ENCODE measurements around the gene SOX5. TPM values are rescaled to one million over a fixed set of nuclear protein-coding genes. Genes with fewer than 3 reads are reported as not detected.

The SOX5 gene
- polyA plus RNA-seq, 1 of the 3 experiments (the other 2 are of a cell fraction) = 0.21 TPM

GRCh38 chr12:23566133-23566532 lies 383.3 kb downstream of the SOX5 start:
- Histone ChIP-seq H3F3A (replicated peaks; ENCODE audit: insufficient read depth) (no peaks in the 10 kb centered on the region), H3K9me3 (no peaks in the 10 kb centered on the region), H3K27ac (ENCODE audit: low read depth in 2 of 2, low read length in 1 of 2) (no peak overlapping the region), H4K20me1 (ENCODE audit: insufficient read depth) (no peaks in the 10 kb centered on the region), H3K4me2 (no peak overlapping the region), H3K4me3 (ENCODE audit: low read depth in 2 of 2, low read length in 1 of 2) (no peak overlapping the region), H3K79me2 (ENCODE audit: insufficient read depth) (no peaks in the 10 kb centered on the region), H3K9ac (no peak overlapping the region), H3K36me3 (replicated peaks in 1 of 2; ENCODE audit: control insufficient read depth in 1 of 2, insufficient read depth in 2 of 2, low read length in 1 of 2) (no peaks in the 10 kb centered on the region), H3K9me2 (no peaks in the 10 kb centered on the region), H3K27me3 (ENCODE audit: insufficient read depth) (no peaks in the 10 kb centered on the region), H3K4me1 (ENCODE audit: control insufficient read depth in 1 of 2, insufficient read depth in 2 of 2, low read depth in 1 of 2, low read length in 1 of 2) (peaks cover 0 to 4% of the 10 kb centered on the region in 2 experiments; a peak in 2 of 4 replicates), H2AFZ (ENCODE audit: low read depth) (no peak overlapping the region)
- CTCF ChIA-PET = no interaction called here
- TF ChIP-seq SIN3A (IDR thresholded peaks at IDR 0.05; ENCODE audit: borderline replicate concordance, low read depth, low read length) (no peak), CTCF (IDR thresholded peaks at IDR 0.05) (no peak), PBX3 (IDR thresholded peaks at IDR 0.05) (no peak), YY1 (IDR thresholded peaks at IDR 0.05; ENCODE audit: low read depth) (no peak), SMC3 (IDR thresholded peaks at IDR 0.05; ENCODE audit: low read depth, low read length) (no peak), ELF1 (IDR thresholded peaks at IDR 0.05) (no peak), EZH2phosphoT487 (IDR thresholded peaks at IDR 0.05; ENCODE audit: borderline replicate concordance, low read depth) (no peak), EP300 (IDR thresholded peaks at IDR 0.05; ENCODE audit: borderline replicate concordance in 1 of 2, low read depth in 1 of 2, low read length in 1 of 2) (no peak), NFIC (IDR thresholded peaks at IDR 0.05; ENCODE audit: borderline replicate concordance) (no peak), POLR2AphosphoS5 (IDR thresholded peaks at IDR 0.05; ENCODE audit: low read depth, low read length) (no peak), MEF2A (IDR thresholded peaks at IDR 0.05; ENCODE audit: borderline replicate concordance, low read depth) (no peak), RAD21 (IDR thresholded peaks at IDR 0.05; ENCODE audit: low read length) (no peak)
- WGBS (ENCODE audit: low lambda C conversion rate) = 14% methylated on average over 2 of the region's 2 CpGs
- POLR2A ChIA-PET = no interaction called here
- no peak for DNase-seq

GRCh38 chr12:23564451-23565152 lies 384.9 kb downstream of the SOX5 start:
- DNase-seq = no peak
- no peak overlapping the region for H2AFZ ChIP-seq (ENCODE audit: low read depth)
- no peaks in the 10 kb centered on the region for H3K9me3 ChIP-seq
- no peaks in the 10 kb centered on the region for H3K9me2 ChIP-seq
- no peak overlapping the region for H3K27ac ChIP-seq (ENCODE audit: low read depth in 2 of 2, low read length in 1 of 2)
- CTCF ChIA-PET = no interaction called here
- no peak overlapping the region for H3K4me3 ChIP-seq (ENCODE audit: low read depth in 2 of 2, low read length in 1 of 2)
- no peak overlapping the region for H3K9ac ChIP-seq
- H4K20me1 ChIP-seq (ENCODE audit: insufficient read depth) = no peaks in the 10 kb centered on the region
- 43% methylated on average over 8 of the region's 8 CpGs for WGBS (ENCODE audit: low lambda C conversion rate)
- H3K4me2 ChIP-seq = no peak overlapping the region
- no peaks in the 10 kb centered on the region for H3F3A ChIP-seq (replicated peaks; ENCODE audit: insufficient read depth)
- TF ChIP-seq CTCF (IDR thresholded peaks at IDR 0.05) (no peak), TAF1 (IDR thresholded peaks at IDR 0.05; ENCODE audit: borderline replicate concordance, low read depth, low read length) (no peak), RXRA (IDR thresholded peaks at IDR 0.05; ENCODE audit: borderline replicate concordance, low read depth) (no peak), EZH2phosphoT487 (IDR thresholded peaks at IDR 0.05; ENCODE audit: borderline replicate concordance, low read depth) (no peak), USF1 (IDR thresholded peaks at IDR 0.05; ENCODE audit: borderline replicate concordance, low read depth) (no peak), FOSL2 (IDR thresholded peaks at IDR 0.05; ENCODE audit: borderline replicate concordance, low read depth) (no peak), MXI1 (IDR thresholded peaks at IDR 0.05; ENCODE audit: low read depth, low read length) (no peak), GATA2 (CRISPR knock-in tag; IDR thresholded peaks at IDR 0.05) (no peak)
- POLR2A ChIA-PET = no interaction called here
- H3K27me3 ChIP-seq (ENCODE audit: insufficient read depth) = no peaks in the 10 kb centered on the region
- H3K4me1 ChIP-seq (ENCODE audit: control insufficient read depth in 1 of 2, insufficient read depth in 2 of 2, low read depth in 1 of 2, low read length in 1 of 2) = peaks cover 0 to 4% of the 10 kb centered on the region in 2 experiments; a peak in 2 of 4 replicates
- no peaks in the 10 kb centered on the region for H3K79me2 ChIP-seq (ENCODE audit: insufficient read depth)
- no peaks in the 10 kb centered on the region for H3K36me3 ChIP-seq (replicated peaks in 1 of 2; ENCODE audit: control insufficient read depth in 1 of 2, insufficient read depth in 2 of 2, low read length in 1 of 2)

All from SK-N-SH (cell line).